GM10847 (cell line): Measurements from ENCODE around the gene BAZ1A.

Experiments used
- POLR2A ChIP-seq: IDR thresholded peaks from 2 replicates; pipeline ENCODE4 v1.6.1; 2011; ENCODE audit not compliant: insufficient read length; ENCODE audit errors: extremely low read depth

The BAZ1A gene

GRCh38 chr14:34775922-34776321 is 99.2 kb downstream of the BAZ1A start:
- TF ChIP-seq POLR2A, result no peak

DNA sequence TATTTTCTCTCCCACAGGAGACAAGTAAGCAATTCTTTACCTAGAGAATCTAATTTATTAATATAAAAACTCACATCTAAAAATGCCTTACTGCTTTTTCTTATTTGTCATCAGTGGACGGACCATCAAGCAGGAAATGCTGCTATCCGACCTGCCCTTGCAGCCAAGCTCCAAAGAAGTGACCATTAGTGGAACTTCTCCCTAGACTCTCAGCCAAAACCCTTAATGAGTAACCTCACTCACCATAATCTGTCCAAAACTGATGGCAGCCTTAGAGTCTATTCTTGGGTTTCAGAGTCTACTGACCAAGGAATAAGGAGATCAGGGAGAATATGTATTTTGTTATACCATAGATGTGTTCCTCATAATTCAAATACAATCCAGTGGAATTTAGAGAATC is 99.8 kb downstream of the BAZ1A start:
- no peak for TF ChIP-seq POLR2A

GRCh38 chr14:34770901-34771300 is 104.3 kb downstream of the BAZ1A start:
- no peak for TF ChIP-seq POLR2A

DNA sequence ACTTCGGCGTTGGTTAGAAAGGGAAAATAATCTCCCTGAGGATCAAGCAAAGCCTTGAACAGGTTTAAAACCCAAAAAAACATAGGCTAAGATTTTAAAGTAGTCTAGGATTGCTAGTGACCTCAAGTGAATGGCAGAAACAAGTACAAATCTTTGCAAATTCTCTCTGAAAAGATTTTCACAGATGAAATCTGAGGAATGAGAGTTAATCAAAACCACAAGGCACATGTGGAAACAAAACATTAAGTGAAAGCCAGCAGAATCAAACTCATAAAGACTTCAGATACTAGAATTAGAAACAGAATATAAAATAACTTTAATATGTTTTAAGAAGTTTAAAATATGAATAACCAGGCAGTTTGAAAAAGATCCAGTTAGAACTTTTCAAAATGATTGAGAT is 108.6 kb downstream of the BAZ1A start:
- TF ChIP-seq POLR2A, result no peak

DNA sequence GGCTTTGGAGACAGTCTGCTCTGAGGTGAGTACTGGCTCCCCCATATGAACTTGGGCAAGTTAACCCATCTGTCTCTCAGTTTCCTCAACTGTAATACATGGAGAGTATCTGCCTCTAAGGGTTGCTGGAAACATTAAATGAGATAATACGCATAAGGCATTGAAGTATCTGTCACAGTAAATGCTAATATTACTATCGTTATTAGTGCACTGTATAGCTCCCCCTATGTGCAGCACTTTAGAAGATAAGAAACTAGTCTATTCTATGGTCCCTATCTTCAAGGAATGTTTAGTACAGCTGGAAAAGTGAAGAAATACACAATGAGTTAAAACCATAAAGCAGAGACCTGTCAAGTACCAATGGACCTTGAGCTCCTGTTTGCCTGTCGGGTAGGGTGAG is 109.1 kb downstream of the BAZ1A start:
- no peak for TF ChIP-seq POLR2A

DNA sequence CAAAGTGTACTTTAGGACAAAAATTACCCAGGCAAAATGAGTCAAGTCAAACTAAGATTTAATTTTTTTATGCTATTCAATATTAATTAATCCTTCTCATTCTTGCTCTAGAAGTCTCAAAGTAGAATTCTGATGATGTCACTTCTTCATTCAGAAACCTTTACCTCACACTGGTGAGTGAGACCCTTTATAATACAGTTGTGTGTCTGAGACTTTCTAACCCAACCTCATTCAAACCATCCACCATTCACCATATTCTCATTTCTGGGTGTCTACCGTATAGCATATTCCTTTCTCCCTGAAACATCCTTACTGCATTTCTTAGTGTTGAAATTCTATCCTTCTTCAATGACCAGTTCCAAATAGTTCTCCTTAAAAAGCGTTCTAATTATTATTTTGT is 119.9 kb downstream of the BAZ1A start:
- no peak for TF ChIP-seq POLR2A

GRCh38 chr14:34754687-34755086 is 120.5 kb downstream of the BAZ1A start:
- no peak for TF ChIP-seq POLR2A

- no peak for TF ChIP-seq POLR2A
Measured at GRCh38 chr14:34750670-34751069, 124.5 kb downstream of the BAZ1A start.

DNA sequence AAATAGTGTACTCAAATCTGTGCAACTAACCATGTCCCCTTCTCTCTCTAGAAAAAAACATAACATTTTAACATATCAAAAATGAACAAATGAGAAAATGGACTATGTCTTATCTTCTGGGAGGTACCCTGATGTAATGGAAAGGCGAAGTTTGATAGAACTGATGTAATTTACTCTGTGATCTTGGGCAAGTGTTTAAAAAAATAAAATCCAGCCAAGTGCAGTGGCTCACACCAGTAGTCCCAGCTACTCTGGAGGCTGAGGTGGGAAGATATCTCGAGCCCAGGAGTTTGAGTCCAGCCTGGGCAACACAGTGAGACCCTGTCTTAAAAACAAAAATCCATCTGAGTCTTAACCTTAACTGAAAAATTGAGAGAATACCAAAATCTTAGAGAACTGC is 124.9 kb downstream of the BAZ1A start:
- TF ChIP-seq POLR2A, result no peak

GRCh38 chr14:34749408-34749807 is 125.8 kb downstream of the BAZ1A start:
- no peak for TF ChIP-seq POLR2A

GRCh38 chr14:34742270-34743115 is 132.7 kb downstream of the BAZ1A start:
- no peak for TF ChIP-seq POLR2A

DNA sequence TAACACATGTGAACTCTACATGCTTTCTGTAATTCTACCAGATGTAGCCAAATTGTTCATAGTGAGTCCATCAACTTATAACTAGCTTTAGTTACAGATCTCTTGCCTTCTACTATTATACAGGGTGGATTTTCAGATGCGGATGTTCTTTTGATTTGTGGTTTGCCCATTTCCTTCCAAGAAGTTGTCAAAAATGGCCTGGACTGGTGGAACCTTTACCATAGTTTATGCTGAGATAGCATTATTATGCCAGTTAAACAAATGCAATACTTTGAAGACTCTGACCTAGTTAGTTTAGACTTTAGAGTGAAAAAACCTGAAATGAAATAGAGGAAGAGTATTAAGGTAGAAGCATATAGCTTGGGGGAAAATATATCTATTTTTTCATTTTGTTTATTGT is 133.3 kb downstream of the BAZ1A start:
- no peak for TF ChIP-seq POLR2A

GRCh38 chr14:34733245-34733644 is 141.9 kb downstream of the BAZ1A start:
- no peak for TF ChIP-seq POLR2A

GRCh38 chr14:34732802-34733201 is 142.4 kb downstream of the BAZ1A start:
- TF ChIP-seq POLR2A, result no peak

DNA sequence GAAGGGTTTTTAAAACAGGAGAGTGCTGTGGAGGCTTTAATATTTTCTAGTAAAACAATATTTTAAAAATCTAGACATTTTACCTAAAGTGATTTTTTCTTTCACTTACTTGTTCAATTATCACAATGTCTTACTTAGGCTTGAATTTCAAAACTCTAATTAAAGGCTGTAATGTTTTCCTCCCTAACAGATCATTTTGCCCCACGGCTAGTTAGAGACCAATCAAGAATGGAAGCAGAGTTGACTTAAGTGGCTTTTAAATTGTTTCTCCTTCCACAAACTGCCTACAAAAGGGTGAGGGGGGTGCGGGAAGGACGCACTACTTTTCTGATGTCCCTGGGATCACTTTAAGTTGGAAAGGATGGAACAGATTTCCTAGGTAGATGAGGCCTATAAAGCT is 151.3 kb downstream of the BAZ1A start:
- no peak for TF ChIP-seq POLR2A

DNA sequence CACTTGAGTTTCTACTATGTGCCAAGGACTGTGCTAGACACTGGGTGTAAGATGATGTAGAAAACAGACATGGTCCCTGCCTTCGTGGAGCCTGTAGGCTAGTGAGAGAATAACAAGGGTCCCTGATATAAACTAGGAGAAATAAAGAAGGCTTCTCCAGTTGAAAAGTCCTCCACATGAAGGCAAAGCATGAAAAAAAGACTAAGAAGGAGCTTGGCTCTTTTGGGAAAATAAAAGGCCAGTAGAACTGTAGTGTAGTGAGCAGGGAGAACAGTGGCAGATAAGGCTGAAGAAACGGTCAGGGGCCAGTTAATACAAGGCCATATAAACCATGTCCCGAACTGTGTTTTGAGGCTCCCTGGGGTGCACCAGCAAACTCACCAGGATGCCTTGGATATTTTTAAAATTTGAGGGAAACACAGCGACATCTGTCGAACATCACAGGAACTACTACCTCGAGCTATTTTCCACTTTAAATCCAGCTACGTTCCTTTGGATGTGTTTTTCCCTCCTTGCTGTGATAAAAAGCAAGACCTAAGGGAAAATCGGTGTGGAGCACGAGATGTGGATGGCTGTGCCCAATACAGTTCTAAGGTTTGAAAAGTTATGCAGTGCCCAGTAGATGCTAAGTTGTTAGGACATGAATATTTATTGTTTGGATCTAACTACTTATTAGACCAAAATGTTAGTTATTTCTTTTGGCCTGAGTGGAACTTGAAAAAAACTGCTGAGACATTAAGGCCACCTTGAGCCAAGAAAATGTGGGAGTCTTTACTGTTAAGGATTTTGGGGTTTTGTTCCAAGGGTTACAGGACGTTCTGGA is 152.2 kb downstream of the BAZ1A start:
- no peak for TF ChIP-seq POLR2A

DNA sequence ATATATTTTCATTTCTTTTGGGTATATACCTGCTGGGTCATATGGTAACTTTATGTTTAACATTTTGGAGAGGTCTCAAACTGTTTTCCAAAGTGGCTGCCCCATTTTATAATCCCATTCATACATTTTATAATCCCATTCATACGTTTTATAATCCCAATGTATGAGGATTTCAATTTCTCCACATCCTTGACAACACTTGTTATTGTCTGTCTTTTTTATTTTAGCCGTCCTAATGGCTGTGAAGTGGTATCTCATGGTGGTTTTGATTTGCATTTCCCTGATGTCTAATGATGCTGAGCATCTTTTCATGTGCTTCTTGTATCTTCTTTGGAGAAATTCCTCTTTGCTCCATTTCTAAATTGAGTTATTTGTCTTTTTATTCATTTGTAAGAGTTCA is 154.0 kb downstream of the BAZ1A start:
- no peak for TF ChIP-seq POLR2A

- TF ChIP-seq POLR2A, result no peak
Measured at GRCh38 chr14:34718750-34719304, 156.3 kb downstream of the BAZ1A start.
